Esophagus muscularis mucosa (tissue), 4 donors: ENCODE results near the gene CYFIP2.

Experiments used
- CTCF ChIP-seq, 3 experiments: fragments of 200-600 bp in 2 of 3; fragments of 450-650 bp in 1 of 3; sonication (generic) in 2 of 3; IDR thresholded peaks; one replicate each; pipeline ENCODE4 v1.5.1; 2017 to 2019; ENCODE audit warnings: antibody characterized with exemption in 3 of 3, mild to moderate bottlenecking in 2 of 3, moderate library complexity in 1 of 3
- EP300 ChIP-seq: sonication (generic); formaldehyde crosslinking; IDR thresholded peaks from one replicate; pipeline ENCODE4 v1.6.1; 2017; ENCODE audit warnings: antibody characterized with exemption
- POLR2A ChIP-seq: fragments of 450-650 bp; IDR thresholded peaks from one replicate; pipeline ENCODE4 v1.6.1; 2017; ENCODE audit warnings: antibody characterized with exemption, moderate library complexity, mild to moderate bottlenecking, low read depth
- POLR2AphosphoS5 ChIP-seq, 2 donors: sonication (generic); formaldehyde crosslinking; IDR thresholded peaks; one replicate each; pipeline ENCODE4 v1.6.1; 2017; ENCODE audit warnings: antibody characterized with exemption in 2 of 2

- TF ChIP-seq CTCF (IDR thresholded peaks at IDR 0.05), result no peak
- TF ChIP-seq POLR2A, result no peak
- no peak for TF ChIP-seq POLR2AphosphoS5 (IDR thresholded peaks at IDR 0.05)
- no peak for TF ChIP-seq EP300
These were observed 149.9 kb downstream of the CYFIP2 start for GRCh38 chr5:157415838-157416237.
